ENCODE measurements around the gene RFX6.

Gene RFX6

DNA sequence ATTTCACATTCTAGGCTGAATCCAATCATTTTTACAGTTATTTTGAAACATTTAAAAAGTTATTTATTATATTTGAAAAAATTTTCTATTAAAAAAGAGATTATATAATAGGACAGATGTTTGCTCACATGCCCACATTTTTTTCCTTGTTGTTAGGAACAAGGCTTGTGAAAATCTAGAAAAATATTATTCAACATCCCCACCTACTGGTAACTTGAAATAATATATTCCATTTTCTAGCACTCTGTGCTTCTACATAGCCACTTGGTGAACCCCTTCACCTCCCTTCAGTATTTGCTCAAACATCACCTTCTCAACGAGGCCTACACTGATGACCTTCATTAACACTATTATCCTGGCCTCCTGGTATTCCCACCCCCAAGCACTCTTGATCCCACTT is 29.8 kb upstream of the RFX6 start:
- TF ChIP-seq, protein P1, sequence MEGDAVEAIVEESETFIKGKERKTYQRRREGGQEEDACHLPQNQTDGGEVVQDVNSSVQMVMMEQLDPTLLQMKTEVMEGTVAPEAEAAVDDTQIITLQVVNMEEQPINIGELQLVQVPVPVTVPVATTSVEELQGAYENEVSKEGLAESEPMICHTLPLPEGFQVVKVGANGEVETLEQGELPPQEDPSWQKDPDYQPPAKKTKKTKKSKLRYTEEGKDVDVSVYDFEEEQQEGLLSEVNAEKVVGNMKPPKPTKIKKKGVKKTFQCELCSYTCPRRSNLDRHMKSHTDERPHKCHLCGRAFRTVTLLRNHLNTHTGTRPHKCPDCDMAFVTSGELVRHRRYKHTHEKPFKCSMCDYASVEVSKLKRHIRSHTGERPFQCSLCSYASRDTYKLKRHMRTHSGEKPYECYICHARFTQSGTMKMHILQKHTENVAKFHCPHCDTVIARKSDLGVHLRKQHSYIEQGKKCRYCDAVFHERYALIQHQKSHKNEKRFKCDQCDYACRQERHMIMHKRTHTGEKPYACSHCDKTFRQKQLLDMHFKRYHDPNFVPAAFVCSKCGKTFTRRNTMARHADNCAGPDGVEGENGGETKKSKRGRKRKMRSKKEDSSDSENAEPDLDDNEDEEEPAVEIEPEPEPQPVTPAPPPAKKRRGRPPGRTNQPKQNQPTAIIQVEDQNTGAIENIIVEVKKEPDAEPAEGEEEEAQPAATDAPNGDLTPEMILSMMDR (IDR thresholded peaks at IDR 0.05; ENCODE audit: borderline replicate concordance, insufficient read depth, low read depth, low read length), result no peak
- no peak overlapping the region for H3K4me3 ChIP-seq (ENCODE audit: low read depth, low read length)

GRCh38 chr6:116858060-116858459 is 19.0 kb upstream of the RFX6 start:
- TF ChIP-seq, protein P1 (IDR thresholded peaks at IDR 0.05; ENCODE audit: borderline replicate concordance, insufficient read depth, low read depth, low read length), result no peak
- no peak overlapping the region for H3K4me3 ChIP-seq (ENCODE audit: low read depth, low read length)

- H3K4me3 ChIP-seq (ENCODE audit: low read depth, low read length), result no peak overlapping the region
- TF ChIP-seq, protein P1 (IDR thresholded peaks at IDR 0.05; ENCODE audit: borderline replicate concordance, insufficient read depth, low read depth, low read length), result no peak
Measured at GRCh38 chr6:116859264-116859663, 17.8 kb upstream of the RFX6 start.

DNA sequence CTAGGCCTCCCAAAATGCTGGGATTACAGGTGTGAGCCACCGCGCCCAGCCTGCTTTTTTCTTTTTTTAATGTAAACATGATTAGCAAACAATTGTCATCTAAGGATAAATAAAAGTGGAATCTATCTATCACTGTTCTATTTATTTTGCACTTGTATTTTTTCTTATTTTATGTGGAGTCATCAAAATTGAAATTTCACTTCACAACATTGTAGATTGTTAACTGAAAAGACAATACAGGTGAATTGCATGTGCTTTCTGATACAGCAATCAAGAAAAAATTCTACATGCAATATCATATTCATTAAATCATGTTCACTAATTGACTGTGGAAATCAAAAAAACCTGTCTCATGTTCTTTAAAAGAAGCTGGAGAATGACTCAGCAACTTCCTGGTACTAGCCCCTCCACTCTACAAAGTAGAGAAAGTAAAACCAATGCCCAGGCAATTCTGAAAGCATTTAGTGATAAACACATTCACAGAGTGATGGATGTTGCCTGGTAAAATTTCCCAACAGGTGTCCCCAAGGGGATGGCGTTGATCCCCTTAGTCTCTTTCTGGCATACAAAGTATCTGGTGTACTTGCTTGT is 10.7 kb upstream of the RFX6 start:
- no peak overlapping the region for H3K4me3 ChIP-seq (ENCODE audit: low read depth, low read length)
- TF ChIP-seq, protein P1 (IDR thresholded peaks at IDR 0.05; ENCODE audit: borderline replicate concordance, insufficient read depth, low read depth, low read length), result no peak

GRCh38 chr6:116872771-116873170 is 4.3 kb upstream of the RFX6 start:
- H3K4me3 ChIP-seq (ENCODE audit: low read depth, low read length), result no peak overlapping the region
- TF ChIP-seq, protein P1 (IDR thresholded peaks at IDR 0.05; ENCODE audit: borderline replicate concordance, insufficient read depth, low read depth, low read length), result no peak

GRCh38 chr6:116876107-116876506 is 935 bp upstream of the RFX6 start:
- H3K4me3 ChIP-seq (ENCODE audit: low read depth, low read length), result no peak overlapping the region
- TF ChIP-seq, protein P1 (IDR thresholded peaks at IDR 0.05; ENCODE audit: borderline replicate concordance, insufficient read depth, low read depth, low read length), result no peak

- TF ChIP-seq, protein P1 (IDR thresholded peaks at IDR 0.05; ENCODE audit: borderline replicate concordance, insufficient read depth, low read depth, low read length), result no peak
- no peak overlapping the region for H3K4me3 ChIP-seq (ENCODE audit: low read depth, low read length)
Measured at GRCh38 chr6:116877743-116878142, 701 bp downstream of the RFX6 start.

Measured in GM12875 (cell line).